Endometrium (tissue), 2 donors: Measurements from ENCODE around the gene SCUBE3.

Experiments used
- FAIRE-seq: peaks from 2 replicates; lab custom pipeline; 2012; peaks lifted over from hg19 to GRCh38; lab: Jason Lieb, UNC
- donor health status: control.
- donor health status: control.

Gene SCUBE3

GRCh38 chr6:35213298-35213791 lies 411 bp upstream of the SCUBE3 start:
- FAIRE-seq = no peak

- no peak for FAIRE-seq
Observed at GRCh38 chr6:35214869-35215664, 1.3 kb downstream of the SCUBE3 start.

- FAIRE-seq = no peak
Observed at GRCh38 chr6:35215665-35216411, 2.1 kb downstream of the SCUBE3 start.

- no peak for FAIRE-seq
Observed at GRCh38 chr6:35216412-35216732, 2.6 kb downstream of the SCUBE3 start.

GRCh38 chr6:35216851-35217811 lies 3.4 kb downstream of the SCUBE3 start:
- FAIRE-seq = no peak

- FAIRE-seq = no peak
Observed at GRCh38 chr6:35218021-35218420, 4.3 kb downstream of the SCUBE3 start.

- no peak for FAIRE-seq
Observed at GRCh38 chr6:35218456-35218855, 4.7 kb downstream of the SCUBE3 start.

- no peak for FAIRE-seq
Observed at GRCh38 chr6:35219683-35220326, 6.0 kb downstream of the SCUBE3 start.

GRCh38 chr6:35220711-35221110 lies 7.0 kb downstream of the SCUBE3 start:
- FAIRE-seq = no peak

- FAIRE-seq = no peak
Observed at GRCh38 chr6:35223396-35223795, 9.6 kb downstream of the SCUBE3 start.

GRCh38 chr6:35224720-35225119 lies 11.0 kb downstream of the SCUBE3 start:
- FAIRE-seq = no peak

- no peak for FAIRE-seq
Observed at GRCh38 chr6:35228481-35228880, 14.7 kb downstream of the SCUBE3 start.

- FAIRE-seq = no peak
Observed at GRCh38 chr6:35229304-35229703, 15.5 kb downstream of the SCUBE3 start.

- FAIRE-seq = no peak
Observed at GRCh38 chr6:35230498-35230897, 16.7 kb downstream of the SCUBE3 start.

- no peak for FAIRE-seq
Observed at GRCh38 chr6:35230950-35231349, 17.2 kb downstream of the SCUBE3 start.

- no peak for FAIRE-seq
Observed at GRCh38 chr6:35231563-35231962, 17.8 kb downstream of the SCUBE3 start.

- no peak for FAIRE-seq
Observed at GRCh38 chr6:35234901-35235300, 21.1 kb downstream of the SCUBE3 start.

- no peak for FAIRE-seq
Observed at GRCh38 chr6:35236223-35236622, 22.5 kb downstream of the SCUBE3 start.

GRCh38 chr6:35237476-35237875 lies 23.7 kb downstream of the SCUBE3 start:
- no peak for FAIRE-seq

- FAIRE-seq = no peak
Observed at GRCh38 chr6:35238843-35239289, 25.1 kb downstream of the SCUBE3 start.

- FAIRE-seq = no peak
Observed at GRCh38 chr6:35239581-35239980, 25.8 kb downstream of the SCUBE3 start.
